Activated CD4-positive, alpha-beta memory T cell treated with anti-CD3 and anti-CD28 coated beads for 36 hours (primary cell): ENCODE measurements around the gene TPSB2. TPM values are rescaled to one million over a fixed set of nuclear protein-coding genes. Genes with fewer than 3 reads are reported as not detected.

ENCODE experiments used
- total RNA-seq, 2 experiments: library from RNA; stranded (reverse); gene quantifications; one replicate each; pipeline ENCODE4 v1.2.3, GENCODE V29; 2021

TPSB2 gene
- total RNA-seq, 2 experiments from 2014 or later, result not detected

Other genes with a start within 250 kb of the TPSB2 start
- gene SOX8, start 248.4 kb downstream of the TPSB2 start, total RNA-seq, result 1 to 10 TPM; 2.0 to 2.6 TPM
- gene SSTR5, start 157.4 kb downstream of the TPSB2 start, total RNA-seq, result not detected
- gene C1QTNF8, start 133.9 kb downstream of the TPSB2 start, total RNA-seq, result not detected
- under 1 TPM; 0.26 to 0.61 TPM for gene CACNA1H, start 77.1 kb downstream of the TPSB2 start, total RNA-seq
- gene TPSG1, start 4.9 kb downstream of the TPSB2 start, total RNA-seq, result not detected
- not detected for gene TPSAB1, start 10.5 kb upstream of the TPSB2 start, total RNA-seq
- not detected for gene TPSD1, start 25.9 kb upstream of the TPSB2 start, total RNA-seq
- gene UBE2I, start 79.5 kb upstream of the TPSB2 start, total RNA-seq, result 100 to 1,000 TPM; 248 to 249 TPM
- gene BAIAP3, start 103.5 kb upstream of the TPSB2 start, total RNA-seq, result under 1 TPM; 0.17 to 0.31 TPM
- 10 to 100 TPM; 59.6 to 60.8 TPM for gene TSR3, start 121.7 kb upstream of the TPSB2 start, total RNA-seq
- gene GNPTG, start 121.7 kb upstream of the TPSB2 start, total RNA-seq, result 10 to 100 TPM; 19.0 to 19.1 TPM
- 10 to 100 TPM; 26.0 to 33.4 TPM for gene UNKL, start 184.5 kb upstream of the TPSB2 start, total RNA-seq
- gene UQCC4, start 190.6 kb upstream of the TPSB2 start, total RNA-seq, result 10 to 100 TPM; 14.1 to 15.0 TPM
- gene PERCC1, start 200.9 kb upstream of the TPSB2 start, total RNA-seq, result not detected
- gene CCDC154, start 214.4 kb upstream of the TPSB2 start, total RNA-seq, result 1 to 10 TPM; 1.5 to 3.0 TPM
- 10 to 100 TPM; 27.1 to 33.6 TPM for gene CLCN7, start 244.8 kb upstream of the TPSB2 start, total RNA-seq